HCT116 (cell line): ENCODE measurements around the gene WDR19. TPM values are rescaled to one million over a fixed set of nuclear protein-coding genes. Genes with fewer than 3 reads are reported as not detected.

Source experiments
- ATAC-seq: fragments of 200-7000 bp; cut with Tn5 transposase; 2 replicates; pipeline ENCODE4 v1.9.1; 2020; ENCODE audit warnings: mild to moderate bottlenecking, moderate library complexity
- BruUV-seq: library from RNA; stranded (reverse); fragments of 400-500 nt; replicated peaks from 2 replicates; lab custom pipeline; 2021; lab: Mats Ljungman, UMichigan
- CTCF ChIA-PET: fragments of 300-600 bp; sonication (Branson Sonifier 250); formaldehyde crosslinking; loops from one replicate; lab custom pipeline; 2021; ENCODE audit warnings: antibody characterized with exemption; lab: Charles Lee
- POLR2A ChIA-PET: fragments of 300-600, 350-600 bp; sonication (Branson Sonifier 250); formaldehyde crosslinking; loops from one replicate; lab custom pipeline; 2021; ENCODE audit warnings: antibody characterized with exemption; lab: Charles Lee
- RAD21 ChIA-PET, 2 experiments: fragments of 300-600 bp; sonication (Branson Sonifier 250); formaldehyde crosslinking; loops; one replicate each; lab custom pipeline; 2023; ENCODE audit warnings: low total read pairs in 2 of 2; ENCODE audit not compliant: uncharacterized antibody in 2 of 2, unreplicated experiment in 2 of 2, low non-redundant PET in 1 of 2; lab: Charles Lee
- DNase-seq: peaks from one replicate; pipeline ENCODE4 v3.0.0-alpha.2; 2010; ENCODE audit warnings: low read depth, low spot score
- H2AFZ ChIP-seq: fragments of 200-600 bp; shearing (Covaris generic), sonication (generic); 2 replicates; pipeline ENCODE4 v1.6.1; 2017; ENCODE audit warnings: low read depth, mixed run types, mixed read lengths, antibody characterized with exemption, low read length; ENCODE audit not compliant: poor library complexity, severe bottlenecking
- H3K27ac ChIP-seq: 2 replicates; pipeline ENCODE4 v1.5.1; 2012; ENCODE audit warnings: low read depth, low read length
- H3K27me3 ChIP-seq: fragments of 200-600 bp; sonication (generic); 2 replicates; pipeline ENCODE4 v1.6.1; 2016; ENCODE audit warnings: mixed run types, low read length, mixed read lengths; ENCODE audit not compliant: insufficient read depth
- H3K36me3 ChIP-seq, 2 experiments: fragments of 200-500 bp in 1 of 2; fragments of 200-600 bp in 1 of 2; sonication (Bioruptor generic) in 1 of 2; sonication (generic) in 1 of 2; 2 replicates each; pipeline versions ENCODE4 v1.5.1 to v1.6.1; 2014 to 2016; ENCODE audit warnings: low read length in 2 of 2, inconsistent platforms in 1 of 2, mixed read lengths in 1 of 2, mixed run types in 1 of 2; ENCODE audit not compliant: insufficient read depth in 2 of 2, control insufficient read depth in 1 of 2
- H3K4me1 ChIP-seq, 2 experiments: fragments of 200-600 bp in 1 of 2; sonication (generic) in 1 of 2; 2 replicates each; pipeline versions ENCODE4 v1.5.1 to v1.6.1; 2012 to 2017; ENCODE audit warnings: low read length in 2 of 2, inconsistent platforms in 1 of 2, mild to moderate bottlenecking in 1 of 2, mixed read lengths in 1 of 2, mixed run types in 1 of 2, moderate library complexity in 1 of 2; ENCODE audit not compliant: insufficient read depth in 2 of 2, control insufficient read depth in 1 of 2
- H3K4me2 ChIP-seq: fragments of 200-600 bp; sonication (generic); 2 replicates; pipeline ENCODE4 v1.6.1; 2017; ENCODE audit warnings: mixed run types, low read length, mixed read lengths
- H3K4me3 ChIP-seq, 2 experiments: fragments of 200-600 bp in 1 of 2; sonication (generic) in 1 of 2; replicated peaks in 1 of 2; 2 replicates each; pipeline ENCODE4 v1.5.1; 2011 to 2016; ENCODE audit warnings: low read length in 2 of 2, control low read depth in 1 of 2, low read depth in 1 of 2, mild to moderate bottlenecking in 1 of 2, mixed read lengths in 1 of 2, mixed run types in 1 of 2
- H3K79me2 ChIP-seq: fragments of 200-600 bp; sonication (generic); 2 replicates; pipeline ENCODE4 v1.6.1; 2017; ENCODE audit warnings: mild to moderate bottlenecking, mixed run types, low read length, moderate library complexity, mixed read lengths; ENCODE audit not compliant: insufficient read depth
- H3K9ac ChIP-seq: fragments of 200-600 bp; sonication (generic); 2 replicates; pipeline ENCODE4 v1.6.1; 2016; ENCODE audit warnings: low read length, mixed read lengths
- H3K9me2 ChIP-seq: fragments of 200-600 bp; sonication (generic), shearing (Covaris generic); 2 replicates; pipeline ENCODE4 v1.6.1; 2017; ENCODE audit warnings: mixed run types, mild to moderate bottlenecking, moderate library complexity; ENCODE audit not compliant: insufficient read depth
- H3K9me3 ChIP-seq, 2 experiments: fragments of 200-500 bp in 1 of 2; fragments of 200-600 bp in 1 of 2; sonication (Bioruptor generic) in 1 of 2; sonication (generic) in 1 of 2; 2 replicates each; pipeline ENCODE4 v1.6.1; 2014 to 2017; ENCODE audit warnings: low read length in 2 of 2, mixed read lengths in 2 of 2, inconsistent platforms in 1 of 2, low read depth in 1 of 2, mild to moderate bottlenecking in 1 of 2, mixed run types in 1 of 2, moderate library complexity in 1 of 2; ENCODE audit not compliant: control insufficient read depth in 1 of 2, insufficient read depth in 1 of 2
- H4K20me1 ChIP-seq: fragments of 200-600 bp; sonication (generic), shearing (Covaris generic); 2 replicates; pipeline ENCODE4 v1.6.1; 2017; ENCODE audit warnings: mixed run types, mild to moderate bottlenecking, moderate library complexity; ENCODE audit not compliant: insufficient read depth
- ELF1 ChIP-seq: IDR thresholded peaks from 2 replicates; pipeline ENCODE4 v1.6.1; 2012; ENCODE audit warnings: low read depth, borderline replicate concordance
- EZH2 ChIP-seq: fragments of 200-600 bp; sonication (generic); IDR thresholded peaks from 2 replicates; pipeline ENCODE4 v1.6.1; 2017; ENCODE audit warnings: antibody characterized with exemption, mixed run types
- JUND ChIP-seq: IDR thresholded peaks from 2 replicates; pipeline ENCODE4 v1.6.1; 2012
- POLR2AphosphoS5 ChIP-seq: IDR thresholded peaks from 2 replicates; pipeline ENCODE4 v1.6.1; 2011; ENCODE audit warnings: mild to moderate bottlenecking, low read depth, low read length, moderate library complexity
- RAD21 ChIP-seq: IDR thresholded peaks from 2 replicates; pipeline ENCODE4 v1.6.1; 2012; ENCODE audit warnings: low read depth, mild to moderate bottlenecking
- SIN3A ChIP-seq: IDR thresholded peaks from 2 replicates; pipeline ENCODE4 v1.6.1; 2012; ENCODE audit warnings: low read depth
- SP1 ChIP-seq: IDR thresholded peaks from 2 replicates; pipeline ENCODE4 v1.6.1; 2012; ENCODE audit warnings: low read depth
- SRF ChIP-seq: IDR thresholded peaks from 2 replicates; pipeline ENCODE4 v1.6.1; 2012; ENCODE audit warnings: low read depth
- TCF7L2 ChIP-seq: IDR thresholded peaks from 2 replicates; pipeline ENCODE4 v1.7.0; 2011; ENCODE audit warnings: borderline replicate concordance, inconsistent platforms; ENCODE audit not compliant: insufficient read depth, insufficient read length; ENCODE audit errors: extremely low read depth
- ZFX ChIP-seq: fragments of 450-650 bp; IDR thresholded peaks from 2 replicates; pipeline ENCODE4 v1.6.1; 2017
- ZNF274 ChIP-seq: fragments of 200-500 bp; sonication (Bioruptor generic); IDR thresholded peaks from 2 replicates; pipeline ENCODE4 v1.6.1; 2014; ENCODE audit warnings: mild to moderate bottlenecking, low read depth, low read length, inconsistent platforms
- intact Hi-C: fragments of 100-400 bp; cut with micrococcal nuclease; formaldehyde crosslinking; loops from 2 replicates; pipeline ENCODE4 v1.10.0; 2022
- total RNA-seq: library from RNA; stranded (reverse); gene quantifications from one replicate; pipeline ENCODE4 v1.2.1, GENCODE V29; 2021; ENCODE audit not compliant: unreplicated experiment
- TF ChIP-seq, protein P1 (sequence below), 3 experiments: fragments of 200-600 bp in 1 of 3; sonication (generic) in 1 of 3; IDR thresholded peaks in 2 of 3; conservative IDR thresholded peaks in 1 of 3; 2 replicates each; pipeline ENCODE4 v1.5.1; 2012 to 2017; ENCODE audit warnings: low read depth in 2 of 3, low read length in 2 of 3, antibody characterized with exemption in 1 of 3, borderline replicate concordance in 1 of 3, control low read depth in 1 of 3, mild to moderate bottlenecking in 1 of 3, mixed read lengths in 1 of 3, mixed run types in 1 of 3, moderate library complexity in 1 of 3; ENCODE audit not compliant: insufficient read depth in 1 of 3
- TF ChIP-seq, protein P2 (sequence below): IDR thresholded peaks from 2 replicates; pipeline ENCODE4 v1.6.1; 2012
- TF ChIP-seq, protein P3 (sequence below): IDR thresholded peaks from 2 replicates; pipeline ENCODE4 v1.6.1; 2011; ENCODE audit warnings: mild to moderate bottlenecking, low read length, moderate library complexity; ENCODE audit not compliant: insufficient replicate concordance; ENCODE audit errors: extremely low read depth

The WDR19 gene
- total RNA-seq, 1 experiment from 2014 or later = 18.8 TPM

DNA sequence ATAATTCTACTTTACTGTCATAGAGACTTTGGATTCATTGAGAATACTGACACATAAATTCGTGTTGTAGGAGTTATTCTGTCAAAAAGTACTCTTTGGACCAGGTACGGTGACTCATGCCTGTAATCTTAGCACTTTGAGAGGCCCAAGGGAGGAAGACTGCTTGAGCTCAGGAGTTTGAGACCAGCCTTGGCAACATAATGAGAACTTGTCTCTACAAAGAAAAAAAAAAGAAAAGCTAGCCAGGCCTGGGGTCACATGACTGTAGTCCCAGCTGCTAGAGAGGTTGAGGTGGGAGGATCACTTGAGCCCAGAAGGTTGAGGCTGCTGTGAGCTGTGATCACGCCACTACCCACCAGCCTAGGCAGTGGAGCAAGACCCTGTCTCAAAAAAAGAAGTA is 54.9 kb downstream of the WDR19 start:
- H3K4me2 ChIP-seq = no peak overlapping the region

DNA sequence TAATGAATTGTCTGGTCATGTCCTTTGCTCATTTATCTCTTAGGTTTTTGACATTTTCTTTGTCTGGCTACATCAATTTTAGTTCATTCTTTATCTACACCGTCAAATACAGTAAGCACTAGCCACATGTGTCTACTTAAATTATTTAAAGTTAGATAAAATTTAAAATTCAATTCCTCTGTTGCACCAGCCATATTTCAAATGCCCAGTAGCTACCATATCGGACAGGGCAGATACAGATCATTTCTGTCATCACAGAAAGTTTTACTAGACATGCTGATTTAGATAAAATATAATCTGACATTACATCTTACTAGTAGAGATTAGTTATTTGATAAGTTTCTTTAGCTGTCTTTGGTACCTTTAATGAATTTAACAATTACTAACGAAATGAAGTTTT is 61.1 kb downstream of the WDR19 start:
- no peak overlapping the region for H3K4me2 ChIP-seq
- H3K4me1 ChIP-seq = no peaks in the 10 kb centered on the region
- no peaks in the 10 kb centered on the region for H3K9me3 ChIP-seq
- no peak overlapping the region for H2AFZ ChIP-seq
- ATAC-seq = no peak
- H3K9ac ChIP-seq = no peak overlapping the region
- DNase-seq = no peak
- RAD21 ChIA-PET = no interaction called here
- H3K36me3 ChIP-seq = no peaks in the 10 kb centered on the region
- H3K79me2 ChIP-seq = no peaks in the 10 kb centered on the region
- no peak overlapping the region for H3K27ac ChIP-seq
- BruUV-seq = no TSS peak
- POLR2A ChIA-PET = no interaction called here
- H3K9me2 ChIP-seq = no peaks in the 10 kb centered on the region
- intact Hi-C loops = no loop called here
- CTCF ChIA-PET = no interaction called here
- no peaks in the 10 kb centered on the region for H4K20me1 ChIP-seq
- no peaks in the 10 kb centered on the region for H3K27me3 ChIP-seq
- H3K4me3 ChIP-seq = no peak overlapping the region
- TF ChIP-seq, protein P1, sequence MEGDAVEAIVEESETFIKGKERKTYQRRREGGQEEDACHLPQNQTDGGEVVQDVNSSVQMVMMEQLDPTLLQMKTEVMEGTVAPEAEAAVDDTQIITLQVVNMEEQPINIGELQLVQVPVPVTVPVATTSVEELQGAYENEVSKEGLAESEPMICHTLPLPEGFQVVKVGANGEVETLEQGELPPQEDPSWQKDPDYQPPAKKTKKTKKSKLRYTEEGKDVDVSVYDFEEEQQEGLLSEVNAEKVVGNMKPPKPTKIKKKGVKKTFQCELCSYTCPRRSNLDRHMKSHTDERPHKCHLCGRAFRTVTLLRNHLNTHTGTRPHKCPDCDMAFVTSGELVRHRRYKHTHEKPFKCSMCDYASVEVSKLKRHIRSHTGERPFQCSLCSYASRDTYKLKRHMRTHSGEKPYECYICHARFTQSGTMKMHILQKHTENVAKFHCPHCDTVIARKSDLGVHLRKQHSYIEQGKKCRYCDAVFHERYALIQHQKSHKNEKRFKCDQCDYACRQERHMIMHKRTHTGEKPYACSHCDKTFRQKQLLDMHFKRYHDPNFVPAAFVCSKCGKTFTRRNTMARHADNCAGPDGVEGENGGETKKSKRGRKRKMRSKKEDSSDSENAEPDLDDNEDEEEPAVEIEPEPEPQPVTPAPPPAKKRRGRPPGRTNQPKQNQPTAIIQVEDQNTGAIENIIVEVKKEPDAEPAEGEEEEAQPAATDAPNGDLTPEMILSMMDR (IDR thresholded peaks at IDR 0.05 in 2 of 3, conservative IDR thresholded peaks at IDR 0.05 in 1 of 3; ENCODE audit: borderline replicate concordance in 1 of 3, insufficient read depth in 1 of 3, low read depth in 2 of 3, low read length in 2 of 3) = no peak
- TF ChIP-seq RAD21 (no peak), ZNF274 (no peak), SP1 (no peak), SIN3A (no peak), ZFX (no peak), SRF (no peak), JUND (no peak), POLR2AphosphoS5 (no peak), TCF7L2 (no peak)
- TF ChIP-seq, protein P2, sequence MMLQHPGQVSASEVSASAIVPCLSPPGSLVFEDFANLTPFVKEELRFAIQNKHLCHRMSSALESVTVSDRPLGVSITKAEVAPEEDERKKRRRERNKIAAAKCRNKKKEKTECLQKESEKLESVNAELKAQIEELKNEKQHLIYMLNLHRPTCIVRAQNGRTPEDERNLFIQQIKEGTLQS = no peak
- TF ChIP-seq, protein P3, sequence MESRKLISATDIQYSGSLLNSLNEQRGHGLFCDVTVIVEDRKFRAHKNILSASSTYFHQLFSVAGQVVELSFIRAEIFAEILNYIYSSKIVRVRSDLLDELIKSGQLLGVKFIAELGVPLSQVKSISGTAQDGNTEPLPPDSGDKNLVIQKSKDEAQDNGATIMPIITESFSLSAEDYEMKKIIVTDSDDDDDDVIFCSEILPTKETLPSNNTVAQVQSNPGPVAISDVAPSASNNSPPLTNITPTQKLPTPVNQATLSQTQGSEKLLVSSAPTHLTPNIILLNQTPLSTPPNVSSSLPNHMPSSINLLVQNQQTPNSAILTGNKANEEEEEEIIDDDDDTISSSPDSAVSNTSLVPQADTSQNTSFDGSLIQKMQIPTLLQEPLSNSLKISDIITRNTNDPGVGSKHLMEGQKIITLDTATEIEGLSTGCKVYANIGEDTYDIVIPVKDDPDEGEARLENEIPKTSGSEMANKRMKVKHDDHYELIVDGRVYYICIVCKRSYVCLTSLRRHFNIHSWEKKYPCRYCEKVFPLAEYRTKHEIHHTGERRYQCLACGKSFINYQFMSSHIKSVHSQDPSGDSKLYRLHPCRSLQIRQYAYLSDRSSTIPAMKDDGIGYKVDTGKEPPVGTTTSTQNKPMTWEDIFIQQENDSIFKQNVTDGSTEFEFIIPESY = no peak

More for the DNA sequence above, 54.9 kb downstream of the WDR19 start:
- ChIA-PET CTCF (no interaction called here), RAD21 (no interaction called here), POLR2A (no interaction called here)
- Histone ChIP-seq H3K4me3 (no peak overlapping the region), H4K20me1 (no peaks in the 10 kb centered on the region), H3K36me3 (no peaks in the 10 kb centered on the region), H3K27me3 (no peaks in the 10 kb centered on the region), H3K9me3 (no peaks in the 10 kb centered on the region), H3K9ac (no peak overlapping the region), H2AFZ (no peak overlapping the region), H3K4me1 (no peaks in the 10 kb centered on the region), H3K27ac (no peak overlapping the region), H3K9me2 (no peaks in the 10 kb centered on the region), H3K79me2 (no peaks in the 10 kb centered on the region; the same call in 1 of the 2 replicates)
- ATAC-seq = no peak
- intact Hi-C loops = no loop called here
- no peak for TF ChIP-seq EZH2
- no peak for TF ChIP-seq SIN3A
- TF ChIP-seq, protein P3 = no peak
- TF ChIP-seq ELF1 = no peak
- no peak for DNase-seq
- no TSS peak for BruUV-seq
